ENCODE results near the gene RPS6KL1. TPM values are rescaled to one million over a fixed set of nuclear protein-coding genes. Genes with fewer than 3 reads are reported as not detected.

RPS6KL1 gene
- total RNA-seq, 1 experiment from 2014 or later: 9.8 TPM

DNA sequence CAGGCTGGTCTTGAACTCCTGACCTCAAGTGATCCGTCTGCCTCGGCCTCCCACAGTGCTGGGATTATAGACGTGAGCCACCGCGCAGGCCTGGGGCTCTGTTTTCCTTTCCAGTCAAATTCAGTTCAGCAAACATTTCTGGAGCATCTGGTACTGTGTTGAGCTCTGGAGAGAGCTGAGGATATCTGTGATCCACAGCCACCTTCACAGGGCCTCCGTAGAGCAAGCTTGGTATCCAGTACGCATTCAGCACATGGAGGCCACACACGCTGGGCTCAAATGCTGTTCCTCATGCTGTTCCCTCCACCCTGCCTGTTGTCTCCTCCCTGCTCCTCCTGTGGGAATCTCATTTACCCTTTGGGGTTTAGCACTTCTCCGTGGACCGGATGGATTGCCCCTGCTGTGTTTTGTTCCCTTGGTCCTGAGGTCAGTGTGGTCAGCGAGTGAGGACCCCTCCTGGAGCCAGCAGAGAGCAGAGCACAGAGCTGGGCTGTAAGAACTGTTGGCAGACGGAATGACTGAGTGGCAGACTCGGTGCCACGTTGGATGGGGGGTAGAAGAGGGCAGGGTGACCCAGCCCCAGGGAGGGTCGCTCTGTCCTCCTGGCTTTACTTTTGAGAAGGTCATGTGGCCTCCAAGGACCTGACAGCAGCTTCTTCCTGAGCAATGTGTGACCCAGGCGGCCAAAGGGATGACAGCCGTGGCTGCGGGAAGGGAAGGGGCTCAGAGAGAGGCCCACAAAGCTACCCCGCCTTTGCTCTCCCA lies 891 bp downstream of the RPS6KL1 start:
- Mint-ChIP-seq H3K4me1 (ENCODE audit: low read depth, unreplicated experiment) (peaks cover 6% of the 10 kb centered on the region), H3K27ac (ENCODE audit: unreplicated experiment) (no peak overlapping the region), H3K27me3 (ENCODE audit: insufficient read depth, unreplicated experiment) (peaks cover 5% of the 10 kb centered on the region), H3K9me3 (ENCODE audit: unreplicated experiment) (no peaks in the 10 kb centered on the region), H3K36me3 (ENCODE audit: insufficient read depth, unreplicated experiment) (no peaks in the 10 kb centered on the region), H3K4me3 (ENCODE audit: unreplicated experiment) (peak overlapping the region; percentile 84)
- Histone ChIP-seq H3K9me3 (no peaks in the 10 kb centered on the region), H3K4me3 (ENCODE audit: low read depth, low read length) (peak overlapping the region; percentile 75), H3K4me1 (no peaks in the 10 kb centered on the region), H3K27me3 (replicated peaks; ENCODE audit: control insufficient read depth, insufficient read depth, low read length) (no peaks in the 10 kb centered on the region; the same call in 1 of the 2 replicates), H3K36me3 (ENCODE audit: control insufficient read depth, insufficient read depth, low read length) (no peaks in the 10 kb centered on the region)
- ChIA-PET CTCF (interaction anchor here (0.7 to 1.8 kb wide), 5 partner anchors 14 to 166 kb away, joined by 3 to 18 read pairs (median 9); no protein-coding TSS in a partner anchor), POLR2A (interaction anchor here (1.1 kb wide), 1 partner anchor 33 kb away, joined by 4 read pairs; the partner anchor contains the start of gene PGF)
- DNase-seq: no peak
- TF ChIP-seq, protein P1, sequence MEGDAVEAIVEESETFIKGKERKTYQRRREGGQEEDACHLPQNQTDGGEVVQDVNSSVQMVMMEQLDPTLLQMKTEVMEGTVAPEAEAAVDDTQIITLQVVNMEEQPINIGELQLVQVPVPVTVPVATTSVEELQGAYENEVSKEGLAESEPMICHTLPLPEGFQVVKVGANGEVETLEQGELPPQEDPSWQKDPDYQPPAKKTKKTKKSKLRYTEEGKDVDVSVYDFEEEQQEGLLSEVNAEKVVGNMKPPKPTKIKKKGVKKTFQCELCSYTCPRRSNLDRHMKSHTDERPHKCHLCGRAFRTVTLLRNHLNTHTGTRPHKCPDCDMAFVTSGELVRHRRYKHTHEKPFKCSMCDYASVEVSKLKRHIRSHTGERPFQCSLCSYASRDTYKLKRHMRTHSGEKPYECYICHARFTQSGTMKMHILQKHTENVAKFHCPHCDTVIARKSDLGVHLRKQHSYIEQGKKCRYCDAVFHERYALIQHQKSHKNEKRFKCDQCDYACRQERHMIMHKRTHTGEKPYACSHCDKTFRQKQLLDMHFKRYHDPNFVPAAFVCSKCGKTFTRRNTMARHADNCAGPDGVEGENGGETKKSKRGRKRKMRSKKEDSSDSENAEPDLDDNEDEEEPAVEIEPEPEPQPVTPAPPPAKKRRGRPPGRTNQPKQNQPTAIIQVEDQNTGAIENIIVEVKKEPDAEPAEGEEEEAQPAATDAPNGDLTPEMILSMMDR (IDR thresholded peaks at IDR 0.05; ENCODE audit: insufficient read depth in 1 of 2, low read depth in 1 of 2, low read length in 1 of 2, severe bottlenecking in 1 of 2, unreplicated experiment in 1 of 2): no peak
- TSS peak; percentile 51 for BruUV-seq (replicated peaks)
- intact Hi-C loops (cut with micrococcal nuclease; ENCODE audit: unreplicated experiment): no loop called here

DNA sequence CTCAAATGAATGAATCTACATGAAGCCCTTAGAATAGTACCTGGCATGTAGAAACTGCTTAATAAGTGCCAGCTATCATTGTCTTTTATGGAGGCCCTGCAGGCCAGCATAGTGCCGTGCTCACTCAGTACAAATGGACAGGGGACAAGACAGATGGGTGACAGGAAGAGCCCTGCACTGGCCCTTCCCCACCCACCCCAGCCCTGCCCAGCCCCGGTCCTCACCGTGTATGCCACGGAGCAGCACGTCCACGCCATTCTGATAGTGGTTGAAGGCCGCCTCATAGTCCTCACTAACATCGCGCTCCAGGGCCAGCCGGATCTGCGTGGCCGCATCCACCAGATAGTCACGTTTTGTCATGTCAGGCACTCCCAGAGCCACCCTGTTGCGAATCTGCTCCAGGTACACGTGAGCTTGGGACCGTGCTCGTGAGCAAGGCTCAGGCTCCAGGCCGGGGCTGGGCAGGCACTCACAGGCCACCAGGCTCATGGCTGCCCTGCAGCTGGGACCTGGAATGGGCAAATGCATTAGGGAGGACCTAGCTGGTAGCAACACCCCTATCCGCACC lies 1.9 kb downstream of the RPS6KL1 start:
- no peaks in the 10 kb centered on the region for H3K36me3 ChIP-seq (ENCODE audit: control insufficient read depth, insufficient read depth, low read length)
- no peaks in the 10 kb centered on the region for H3K9me3 ChIP-seq
- Mint-ChIP-seq H3K27me3 (ENCODE audit: insufficient read depth, unreplicated experiment) (no peaks in the 10 kb centered on the region), H3K36me3 (ENCODE audit: insufficient read depth, unreplicated experiment) (peaks cover under 1% of the 10 kb centered on the region), H3K4me1 (ENCODE audit: low read depth, unreplicated experiment) (no peaks in the 10 kb centered on the region), H3K27ac (ENCODE audit: unreplicated experiment) (no peak overlapping the region), H3K9me3 (ENCODE audit: unreplicated experiment) (no peaks in the 10 kb centered on the region), H3K4me3 (ENCODE audit: unreplicated experiment) (no peak overlapping the region)
- H3K27me3 ChIP-seq (replicated peaks; ENCODE audit: control insufficient read depth, insufficient read depth, low read length): no peaks in the 10 kb centered on the region; the same call in 1 of the 2 replicates
- TF ChIP-seq, protein P1 (IDR thresholded peaks at IDR 0.05; ENCODE audit: insufficient read depth in 1 of 2, low read depth in 1 of 2, low read length in 1 of 2, severe bottlenecking in 1 of 2, unreplicated experiment in 1 of 2): no peak
- BruUV-seq (replicated peaks): no TSS peak
- ChIA-PET CTCF (no interaction called here), POLR2A (no interaction called here)
- no peak overlapping the region for H3K4me3 ChIP-seq (ENCODE audit: low read depth, low read length)
- no peaks in the 10 kb centered on the region for H3K4me1 ChIP-seq
- intact Hi-C loops (cut with micrococcal nuclease; ENCODE audit: unreplicated experiment): no loop called here
- DNase-seq: no peak

DNA sequence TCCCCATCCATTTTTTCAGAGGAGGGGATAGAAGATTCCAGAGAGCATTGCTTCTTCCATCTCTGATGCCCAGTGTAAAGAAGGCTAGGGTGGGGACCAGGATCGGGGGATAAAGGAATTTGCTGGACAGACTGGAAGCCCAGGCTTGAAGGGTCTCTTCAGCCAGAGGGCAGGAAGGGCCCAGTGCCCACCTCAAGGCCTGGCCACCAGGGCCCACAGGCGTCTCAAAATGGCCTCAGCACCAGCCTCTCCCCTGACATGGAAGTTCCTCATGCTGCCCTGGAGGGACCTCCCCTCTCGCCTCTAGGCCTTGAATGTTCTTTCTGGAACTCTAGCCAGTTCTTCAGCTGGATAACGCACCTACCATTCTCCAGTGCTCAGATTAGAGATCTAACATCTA lies 2.8 kb downstream of the RPS6KL1 start:
- H3K9me3 Mint-ChIP-seq (ENCODE audit: unreplicated experiment): no peaks in the 10 kb centered on the region
- no peaks in the 10 kb centered on the region for H3K27me3 ChIP-seq (replicated peaks; ENCODE audit: control insufficient read depth, insufficient read depth, low read length)
- peaks cover 4% of the 10 kb centered on the region for H3K36me3 Mint-ChIP-seq (ENCODE audit: insufficient read depth, unreplicated experiment)
- H3K36me3 ChIP-seq (ENCODE audit: control insufficient read depth, insufficient read depth, low read length): no peaks in the 10 kb centered on the region
- no peaks in the 10 kb centered on the region for H3K9me3 ChIP-seq
- no peaks in the 10 kb centered on the region for H3K27me3 Mint-ChIP-seq (ENCODE audit: insufficient read depth, unreplicated experiment)
- no peak for DNase-seq
- ChIA-PET POLR2A (interaction anchor here (0.8 kb wide), 1 partner anchor 135 kb away, joined by 4 read pairs; no protein-coding TSS in a partner anchor), CTCF (no interaction called here)
- BruUV-seq (replicated peaks): no TSS peak
- intact Hi-C loops (cut with micrococcal nuclease; ENCODE audit: unreplicated experiment): no loop called here
- H3K4me3 ChIP-seq (ENCODE audit: low read depth, low read length): no peak overlapping the region
- H3K4me3 Mint-ChIP-seq (ENCODE audit: unreplicated experiment): no peak overlapping the region
- no peaks in the 10 kb centered on the region for H3K4me1 ChIP-seq
- H3K27ac Mint-ChIP-seq (ENCODE audit: unreplicated experiment): no peak overlapping the region
- no peaks in the 10 kb centered on the region for H3K4me1 Mint-ChIP-seq (ENCODE audit: low read depth, unreplicated experiment)
- TF ChIP-seq, protein P1 (IDR thresholded peaks at IDR 0.05; ENCODE audit: insufficient read depth in 1 of 2, low read depth in 1 of 2, low read length in 1 of 2, severe bottlenecking in 1 of 2, unreplicated experiment in 1 of 2): no peak
